Measurements from ENCODE around the gene PKD1L1. TPM values are rescaled to one million over a fixed set of nuclear protein-coding genes. Genes with fewer than 3 reads are reported as not detected.
A peak's percentile ranks its signal among the peaks of the same experiment; 100 is the strongest.

The PKD1L1 gene
- polyA plus RNA-seq, 1 of the 3 experiments (the other 2 are of a cell fraction), result 0.10 TPM

GRCh38 chr7:47882635-47883034, 65.6 kb downstream of the PKD1L1 start (continued):
- TF ChIP-seq USF1 (IDR thresholded peaks at IDR 0.05; ENCODE audit: borderline replicate concordance, low read depth) (no peak), SMC3 (IDR thresholded peaks at IDR 0.05; ENCODE audit: low read depth, low read length) (no peak), MEF2A (IDR thresholded peaks at IDR 0.05; ENCODE audit: borderline replicate concordance, low read depth) (no peak)

GRCh38 chr7:47881256-47881655, 67.0 kb downstream of the PKD1L1 start:
- ChIA-PET POLR2A (no interaction called here), CTCF (interaction anchor here (0.6 to 1.2 kb wide), 3 partner anchors 15 to 64 kb away, joined by 3 to 4 read pairs (median 3); no protein-coding TSS in a partner anchor)
- TF ChIP-seq SMC3 (IDR thresholded peaks at IDR 0.05; ENCODE audit: low read depth, low read length), result no peak
- TF ChIP-seq, protein P1, sequence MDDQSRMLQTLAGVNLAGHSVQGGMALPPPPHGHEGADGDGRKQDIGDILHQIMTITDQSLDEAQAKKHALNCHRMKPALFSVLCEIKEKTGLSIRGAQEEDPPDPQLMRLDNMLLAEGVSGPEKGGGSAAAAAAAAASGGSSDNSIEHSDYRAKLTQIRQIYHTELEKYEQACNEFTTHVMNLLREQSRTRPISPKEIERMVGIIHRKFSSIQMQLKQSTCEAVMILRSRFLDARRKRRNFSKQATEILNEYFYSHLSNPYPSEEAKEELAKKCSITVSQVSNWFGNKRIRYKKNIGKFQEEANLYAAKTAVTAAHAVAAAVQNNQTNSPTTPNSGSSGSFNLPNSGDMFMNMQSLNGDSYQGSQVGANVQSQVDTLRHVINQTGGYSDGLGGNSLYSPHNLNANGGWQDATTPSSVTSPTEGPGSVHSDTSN (IDR thresholded peaks at IDR 0.05), result no peak
- no peak for TF ChIP-seq RFX5 (IDR thresholded peaks at IDR 0.05; ENCODE audit: low read length)
- TF ChIP-seq SIN3A (IDR thresholded peaks at IDR 0.05; ENCODE audit: borderline replicate concordance, low read depth, low read length), result no peak
- TF ChIP-seq RAD21 (IDR thresholded peaks at IDR 0.05; ENCODE audit: low read length), result no peak
- TF ChIP-seq ELF1 (IDR thresholded peaks at IDR 0.05), result no peak
- no peak for TF ChIP-seq RCOR1 (IDR thresholded peaks at IDR 0.05; ENCODE audit: low read length)
- no peak for TF ChIP-seq TAF1 (IDR thresholded peaks at IDR 0.05; ENCODE audit: borderline replicate concordance, low read depth, low read length)
- TF ChIP-seq RXRA (IDR thresholded peaks at IDR 0.05; ENCODE audit: borderline replicate concordance, low read depth), result no peak
- TF ChIP-seq, protein P2, sequence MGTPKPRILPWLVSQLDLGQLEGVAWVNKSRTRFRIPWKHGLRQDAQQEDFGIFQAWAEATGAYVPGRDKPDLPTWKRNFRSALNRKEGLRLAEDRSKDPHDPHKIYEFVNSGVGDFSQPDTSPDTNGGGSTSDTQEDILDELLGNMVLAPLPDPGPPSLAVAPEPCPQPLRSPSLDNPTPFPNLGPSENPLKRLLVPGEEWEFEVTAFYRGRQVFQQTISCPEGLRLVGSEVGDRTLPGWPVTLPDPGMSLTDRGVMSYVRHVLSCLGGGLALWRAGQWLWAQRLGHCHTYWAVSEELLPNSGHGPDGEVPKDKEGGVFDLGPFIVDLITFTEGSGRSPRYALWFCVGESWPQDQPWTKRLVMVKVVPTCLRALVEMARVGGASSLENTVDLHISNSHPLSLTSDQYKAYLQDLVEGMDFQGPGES (IDR thresholded peaks at IDR 0.05; ENCODE audit: low read depth, low read length), result no peak
- H3K27me3 ChIP-seq (ENCODE audit: insufficient read depth), result peaks cover 45% of the 10 kb centered on the region; the same call in 1 of the 2 replicates
- no peaks in the 10 kb centered on the region for H3K9me3 ChIP-seq
- H3K9ac ChIP-seq, result no peak overlapping the region
- no peaks in the 10 kb centered on the region for H3K79me2 ChIP-seq (ENCODE audit: insufficient read depth)
- no peaks in the 10 kb centered on the region; a peak in 1 of 4 replicates for H3K4me1 ChIP-seq (ENCODE audit: control insufficient read depth in 1 of 2, insufficient read depth in 2 of 2, low read depth in 1 of 2, low read length in 1 of 2)
- no peaks in the 10 kb centered on the region for H3K9me2 ChIP-seq
- no peaks in the 10 kb centered on the region for H3F3A ChIP-seq (replicated peaks; ENCODE audit: insufficient read depth)
- H4K20me1 ChIP-seq (ENCODE audit: insufficient read depth), result no peaks in the 10 kb centered on the region
- 81% methylated on average over 4 of the region's 4 CpGs for WGBS (ENCODE audit: low lambda C conversion rate)
- no peak overlapping the region for H3K4me3 ChIP-seq (ENCODE audit: low read depth in 2 of 2, low read length in 1 of 2)
- no peak overlapping the region for H2AFZ ChIP-seq (ENCODE audit: low read depth)
- no peaks in the 10 kb centered on the region for H3K36me3 ChIP-seq (replicated peaks in 1 of 2; ENCODE audit: control insufficient read depth in 1 of 2, insufficient read depth in 2 of 2, low read length in 1 of 2)
- H3K27ac ChIP-seq (ENCODE audit: low read depth in 2 of 2, low read length in 1 of 2), result no peak overlapping the region
- H3K4me2 ChIP-seq, result no peak overlapping the region
- no peak for DNase-seq

GRCh38 chr7:47878662-47879061, 69.6 kb downstream of the PKD1L1 start:
- TF ChIP-seq FOXJ3 (CRISPR knock-in tag; IDR thresholded peaks at IDR 0.05), result no peak
- no peak for TF ChIP-seq CHD2 (IDR thresholded peaks at IDR 0.05; ENCODE audit: low read length, partially characterized antibody)
- TF ChIP-seq, protein P3, sequence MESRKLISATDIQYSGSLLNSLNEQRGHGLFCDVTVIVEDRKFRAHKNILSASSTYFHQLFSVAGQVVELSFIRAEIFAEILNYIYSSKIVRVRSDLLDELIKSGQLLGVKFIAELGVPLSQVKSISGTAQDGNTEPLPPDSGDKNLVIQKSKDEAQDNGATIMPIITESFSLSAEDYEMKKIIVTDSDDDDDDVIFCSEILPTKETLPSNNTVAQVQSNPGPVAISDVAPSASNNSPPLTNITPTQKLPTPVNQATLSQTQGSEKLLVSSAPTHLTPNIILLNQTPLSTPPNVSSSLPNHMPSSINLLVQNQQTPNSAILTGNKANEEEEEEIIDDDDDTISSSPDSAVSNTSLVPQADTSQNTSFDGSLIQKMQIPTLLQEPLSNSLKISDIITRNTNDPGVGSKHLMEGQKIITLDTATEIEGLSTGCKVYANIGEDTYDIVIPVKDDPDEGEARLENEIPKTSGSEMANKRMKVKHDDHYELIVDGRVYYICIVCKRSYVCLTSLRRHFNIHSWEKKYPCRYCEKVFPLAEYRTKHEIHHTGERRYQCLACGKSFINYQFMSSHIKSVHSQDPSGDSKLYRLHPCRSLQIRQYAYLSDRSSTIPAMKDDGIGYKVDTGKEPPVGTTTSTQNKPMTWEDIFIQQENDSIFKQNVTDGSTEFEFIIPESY (IDR thresholded peaks at IDR 0.05; ENCODE audit: borderline replicate concordance, low read depth), result no peak
- no peak for TF ChIP-seq JUND (IDR thresholded peaks at IDR 0.05)
- TF ChIP-seq, protein P2 (IDR thresholded peaks at IDR 0.05; ENCODE audit: low read depth, low read length), result no peak
- TF ChIP-seq ELF1 (IDR thresholded peaks at IDR 0.05), result no peak
- TF ChIP-seq GATA2 (CRISPR knock-in tag; IDR thresholded peaks at IDR 0.05), result no peak
- no peak for TF ChIP-seq USF2 (IDR thresholded peaks at IDR 0.05; ENCODE audit: borderline replicate concordance, low read depth, low read length)
- no peak overlapping the region for H3K27ac ChIP-seq (ENCODE audit: low read depth in 2 of 2, low read length in 1 of 2)
- H3K4me2 ChIP-seq, result no peak overlapping the region
- peak; percentile 58 for DNase-seq
- H3K9me2 ChIP-seq, result no peaks in the 10 kb centered on the region
- no peak overlapping the region for H2AFZ ChIP-seq (ENCODE audit: low read depth)
- H3K4me1 ChIP-seq (ENCODE audit: control insufficient read depth in 1 of 2, insufficient read depth in 2 of 2, low read depth in 1 of 2, low read length in 1 of 2), result no peaks in the 10 kb centered on the region; a peak in 1 of 4 replicates
- peaks cover 20% of the 10 kb centered on the region; the same call in 1 of the 2 replicates for H3K27me3 ChIP-seq (ENCODE audit: insufficient read depth)
- no peaks in the 10 kb centered on the region for H3K9me3 ChIP-seq
- 48% methylated on average over 4 of the region's 4 CpGs for WGBS (ENCODE audit: low lambda C conversion rate)
- H4K20me1 ChIP-seq (ENCODE audit: insufficient read depth), result no peaks in the 10 kb centered on the region
- no peaks in the 10 kb centered on the region for H3K36me3 ChIP-seq (replicated peaks in 1 of 2; ENCODE audit: control insufficient read depth in 1 of 2, insufficient read depth in 2 of 2, low read length in 1 of 2)
- H3F3A ChIP-seq (replicated peaks; ENCODE audit: insufficient read depth), result no peaks in the 10 kb centered on the region
- H3K4me3 ChIP-seq (ENCODE audit: low read depth in 2 of 2, low read length in 1 of 2), result no peak overlapping the region
- POLR2A ChIA-PET, result no interaction called here
- H3K9ac ChIP-seq, result no peak overlapping the region
- CTCF ChIA-PET, result interaction anchor here (1.4 to 1.6 kb wide), 2 partner anchors 60 to 66 kb away, joined by 3 to 4 read pairs; no protein-coding TSS in a partner anchor
- no peaks in the 10 kb centered on the region for H3K79me2 ChIP-seq (ENCODE audit: insufficient read depth)

Data from SK-N-SH (cell line).